Measurements from ENCODE around the gene OR2M7.
"Not testable (repeated sequence)": the region's sequence is repeated elsewhere in the genome, so short reads cannot be mapped to it uniquely, and the experiment has no call there.

Gene OR2M7

GRCh38 chr1:248324468-248324867 is at the start of gene OR2M7:
TSS of gene OR2M7 (minus strand) at chr1:248324568. CDS start at chr1:248324568, 0 bp downstream.
- no peak for DNase-seq

- no peak for DNase-seq
Observed at GRCh38 chr1:248373761-248374160, 49.4 kb upstream of the OR2M7 start.

- DNase-seq = no peak
Observed at GRCh38 chr1:248372394-248372793, 48.0 kb upstream of the OR2M7 start.

GRCh38 chr1:248366609-248367008 is 42.2 kb upstream of the OR2M7 start:
- no peak for DNase-seq

GRCh38 chr1:248361121-248361715 is 36.9 kb upstream of the OR2M7 start, which contains the start of gene OR2T4:
TSS of gene OR2T4 (plus strand) at chr1:248361665. CDS start at chr1:248361665, 0 bp downstream.
- no peak for DNase-seq

GRCh38 chr1:248359415-248359814 is 35.0 kb upstream of the OR2M7 start:
- no peak for DNase-seq

- no peak for DNase-seq
Observed at GRCh38 chr1:248348475-248348874, 24.1 kb upstream of the OR2M7 start, which contains the start of gene OR14C36. TSS of gene OR14C36 (plus strand) at chr1:248348775. CDS start at chr1:248348775, 0 bp downstream.

- DNase-seq = no peak
Observed at GRCh38 chr1:248343451-248343850, 19.1 kb upstream of the OR2M7 start.

- no peak for DNase-seq
Observed at GRCh38 chr1:248316796-248317195, 7.6 kb downstream of the OR2M7 start.

GRCh38 chr1:248306740-248307139 is 17.6 kb downstream of the OR2M7 start:
- DNase-seq = not testable (repeated sequence)

- no peak for DNase-seq
Observed at GRCh38 chr1:248306103-248306502, 18.3 kb downstream of the OR2M7 start.

GRCh38 chr1:248305672-248306071 is 18.7 kb downstream of the OR2M7 start:
- DNase-seq = not testable (repeated sequence)

- DNase-seq = no peak
Observed at GRCh38 chr1:248303324-248303723, 21.0 kb downstream of the OR2M7 start, which contains the start of gene OR2T12. TSS of gene OR2T12 (minus strand) at chr1:248303424. CDS start at chr1:248295578, 7,846 bp downstream.

- DNase-seq = no peak
Observed at GRCh38 chr1:248288391-248288790, 36.0 kb downstream of the OR2M7 start.

- no peak for DNase-seq
Observed at GRCh38 chr1:248277876-248278275, 46.5 kb downstream of the OR2M7 start, which contains the start of gene OR2T33. TSS of gene OR2T33 (minus strand) at chr1:248277976. CDS start at chr1:248273814, 4,162 bp downstream.
